Duodenal mucosa (tissue), 2 donors: ENCODE results near the gene RAB15.

Experiments used
- H3K27ac ChIP-seq: one replicate; pipeline ENCODE4 v1.7.0; 2013; ENCODE audit warnings: low read depth, low read length
- H3K27me3 ChIP-seq, 2 donors: one replicate each; pipeline ENCODE4 v1.7.0; 2013; ENCODE audit warnings: low read length in 2 of 2, control low read depth in 1 of 2; ENCODE audit not compliant: insufficient read depth in 2 of 2, control insufficient read depth in 1 of 2
- H3K36me3 ChIP-seq, 2 donors: one replicate each; pipeline ENCODE4 v1.7.0; 2013; ENCODE audit warnings: low read length in 2 of 2, control low read depth in 1 of 2; ENCODE audit not compliant: insufficient read depth in 2 of 2, control insufficient read depth in 1 of 2
- H3K4me1 ChIP-seq, 2 donors: one replicate each; pipeline ENCODE4 v1.7.0; 2013; ENCODE audit warnings: low read length in 2 of 2, control low read depth in 1 of 2; ENCODE audit not compliant: insufficient read depth in 2 of 2, control insufficient read depth in 1 of 2
- H3K4me3 ChIP-seq, 2 donors: one replicate each; pipeline ENCODE4 v1.7.0; 2013; ENCODE audit warnings: low read length in 2 of 2, low read depth in 1 of 2
- H3K9ac ChIP-seq, 2 donors: one replicate each; pipeline ENCODE4 v1.7.0; 2013; ENCODE audit warnings: low read length in 2 of 2, low read depth in 1 of 2
- H3K9me3 ChIP-seq, 2 donors: one replicate each; pipeline ENCODE4 v1.7.0; 2013; ENCODE audit warnings: low read length in 2 of 2, control low read depth in 1 of 2; ENCODE audit not compliant: control insufficient read depth in 1 of 2

The RAB15 gene

DNA sequence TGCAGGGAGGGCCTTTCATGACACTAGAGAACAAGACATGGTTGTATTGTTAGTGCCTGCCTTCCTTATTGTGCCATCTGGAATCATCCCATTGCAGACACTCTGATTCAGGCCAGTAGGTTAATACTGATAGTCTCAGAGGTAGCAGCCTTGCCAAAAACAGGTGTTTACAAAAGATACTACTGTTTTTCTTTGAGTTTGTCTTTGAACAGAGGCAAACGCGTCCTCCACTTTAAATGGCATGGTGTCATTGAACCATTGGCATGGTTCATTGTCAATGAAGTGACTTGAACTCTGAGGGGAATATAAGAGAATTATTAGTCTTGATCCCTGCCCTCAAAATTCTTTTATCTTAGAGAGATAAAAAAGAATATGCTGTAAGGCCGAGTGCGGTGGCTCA lies 18.8 kb upstream of the RAB15 start:
- Histone ChIP-seq H3K4me1 (peaks cover 8 to 14% of the 10 kb centered on the region in 2 donors), H3K36me3 (no peaks in the 10 kb centered on the region), H3K9me3 (no peaks in the 10 kb centered on the region), H3K27me3 (no peaks in the 10 kb centered on the region), H3K27ac (no peak overlapping the region), H3K9ac (no peak overlapping the region), H3K4me3 (no peak overlapping the region)

DNA sequence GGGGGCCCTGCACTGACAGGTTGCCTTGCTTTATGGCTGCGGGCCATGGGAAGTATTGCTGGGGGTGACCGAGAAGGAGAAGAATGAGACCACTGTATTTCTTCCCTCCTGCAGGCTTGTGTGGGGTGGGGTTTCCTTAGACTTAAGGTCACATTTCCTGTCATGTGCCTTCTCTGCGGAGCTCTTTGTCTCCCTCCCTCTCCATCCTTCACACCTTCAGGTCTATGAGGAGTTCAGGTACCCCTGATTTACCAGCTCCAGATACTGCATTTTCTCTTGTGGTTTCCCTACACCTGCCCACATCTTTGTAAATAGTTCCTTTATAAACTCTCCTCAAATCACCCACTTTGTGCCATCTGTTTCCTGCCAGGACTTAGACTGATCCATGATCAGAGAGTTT lies 18.2 kb upstream of the RAB15 start:
- Histone ChIP-seq H3K9ac (no peak overlapping the region), H3K4me3 (no peak overlapping the region), H3K4me1 (peaks cover 9 to 15% of the 10 kb centered on the region in 2 donors), H3K27ac (no peak overlapping the region), H3K9me3 (no peaks in the 10 kb centered on the region), H3K27me3 (no peaks in the 10 kb centered on the region), H3K36me3 (no peaks in the 10 kb centered on the region)

DNA sequence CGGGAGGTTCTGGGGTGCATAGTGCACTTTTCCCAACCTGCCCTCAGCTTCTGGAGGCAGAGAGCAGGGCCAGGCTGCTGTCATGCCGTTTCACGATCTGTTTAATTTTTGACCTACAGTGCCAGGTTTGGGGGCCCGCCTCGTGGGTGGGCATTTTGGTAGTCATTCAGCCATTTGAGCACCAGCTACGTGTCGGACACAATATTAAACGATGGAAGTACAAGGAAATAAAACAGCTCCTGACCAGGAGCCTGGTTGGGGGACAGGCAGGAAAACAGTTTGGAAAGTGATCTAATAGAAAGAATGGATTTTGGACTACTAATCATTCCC lies 15.3 kb upstream of the RAB15 start:
- no peaks in the 10 kb centered on the region for H3K36me3 ChIP-seq
- no peaks in the 10 kb centered on the region for H3K27me3 ChIP-seq
- H3K4me3 ChIP-seq, result peak overlapping the region; percentile 86 to 97
- H3K9me3 ChIP-seq, result no peaks in the 10 kb centered on the region
- peak overlapping the region; percentile 96 to 97 for H3K9ac ChIP-seq
- H3K4me1 ChIP-seq, result peaks cover 13 to 18% of the 10 kb centered on the region in 2 donors
- peak overlapping the region; percentile 80 for H3K27ac ChIP-seq

DNA sequence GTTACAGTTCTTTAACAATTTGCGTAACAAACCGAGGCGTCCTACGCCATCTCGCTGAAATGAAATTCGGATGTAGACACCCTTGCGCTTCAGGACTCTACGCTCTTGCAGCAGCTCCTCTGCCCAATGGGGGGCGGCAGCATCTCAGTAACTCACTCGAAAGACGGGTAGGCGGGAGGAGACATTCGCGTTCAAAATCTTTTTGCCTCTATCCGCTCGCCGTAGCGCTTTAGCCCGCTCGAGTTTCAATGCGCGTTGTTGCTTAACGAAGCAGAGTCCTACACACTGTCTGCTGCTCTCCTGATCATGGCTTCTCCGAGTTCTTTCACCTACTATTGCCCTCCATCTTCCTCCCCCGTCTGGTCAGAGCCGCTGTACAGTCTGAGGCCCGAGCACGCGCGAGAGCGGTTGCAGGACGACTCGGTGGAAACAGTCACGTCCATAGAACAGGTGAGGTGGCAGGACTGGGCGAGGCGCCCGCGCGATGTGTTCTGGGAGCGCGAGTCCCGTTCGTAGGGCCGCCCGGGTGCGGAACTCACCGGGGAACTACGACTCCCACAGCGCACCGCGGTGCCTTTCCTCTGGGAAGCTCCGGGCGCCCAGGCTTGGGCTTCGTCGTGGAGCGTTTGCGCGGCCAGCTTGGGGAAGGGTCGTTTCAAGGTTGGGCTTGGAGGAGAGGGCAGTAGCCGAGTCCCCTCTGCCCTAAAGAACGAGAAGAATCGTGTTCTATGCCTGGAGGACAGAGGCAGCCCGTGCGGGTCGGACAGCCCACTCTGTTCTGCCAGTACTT lies 14.7 kb upstream of the RAB15 start, which contains the start of gene FNTB:
TSS of gene FNTB (plus strand) at position 248 of the 790 bp plus-strand sequence. CDS start at position 307, 59 bp downstream.
- H3K27ac ChIP-seq, result peak within 1 kb of the TSS; percentile 80
- no peaks in the 10 kb centered on the region for H3K36me3 ChIP-seq
- no peaks in the 10 kb centered on the region for H3K9me3 ChIP-seq
- H3K27me3 ChIP-seq, result no peaks in the 10 kb centered on the region
- peak within 1 kb of the TSS; percentile 96 to 97 for H3K9ac ChIP-seq
- H3K4me3 ChIP-seq, result peak within 1 kb of the TSS; percentile 86 to 97
- peaks cover 13 to 18% of the 10 kb centered on the region in 2 donors for H3K4me1 ChIP-seq

DNA sequence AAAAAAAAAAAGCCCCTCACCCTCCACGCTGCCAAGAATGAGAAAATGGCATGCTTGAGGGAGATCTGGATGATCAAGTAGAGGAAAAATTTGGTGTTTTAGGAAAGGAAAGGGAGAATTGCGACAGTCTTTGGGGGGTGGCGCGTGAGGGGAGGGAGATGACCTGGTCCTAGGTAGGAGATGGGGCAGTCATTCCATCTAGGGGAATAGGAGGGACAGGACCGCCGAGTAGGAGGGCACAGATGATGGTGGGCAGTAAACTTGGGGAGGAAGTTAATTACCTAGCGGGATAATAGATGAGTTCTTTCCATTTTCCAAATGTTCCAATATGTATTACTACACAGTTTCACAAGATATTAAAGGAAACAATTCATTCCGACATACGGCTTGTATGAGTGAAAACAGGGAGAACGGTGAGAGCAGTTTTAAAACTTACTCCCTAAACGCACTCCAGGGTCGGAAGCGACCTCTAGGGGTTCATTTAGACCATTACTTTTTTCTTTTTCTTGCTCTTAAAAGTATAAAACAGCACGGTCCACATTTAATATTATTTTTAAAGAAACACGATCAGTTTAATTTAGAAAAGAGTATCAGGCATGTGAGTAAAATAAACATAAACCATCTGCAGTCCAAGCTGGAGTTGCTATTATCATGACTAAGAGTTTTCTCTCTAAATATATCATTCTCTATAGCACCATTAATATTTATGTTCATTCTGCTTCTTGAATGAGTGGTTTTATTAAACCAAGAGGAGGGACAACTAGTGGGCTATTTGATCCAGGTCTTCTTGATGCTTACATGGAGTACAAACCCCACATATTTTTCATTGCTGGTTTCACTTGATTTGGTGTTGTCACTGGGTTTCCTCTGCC lies 11.5 kb upstream of the RAB15 start:
- Histone ChIP-seq H3K9ac (peak overlapping the region in 1 of 2 donors; percentile 50), H3K27ac (no peak overlapping the region), H3K9me3 (no peaks in the 10 kb centered on the region), H3K27me3 (no peaks in the 10 kb centered on the region), H3K4me3 (peak overlapping the region; percentile 53 to 54), H3K4me1 (peaks cover 11 to 18% of the 10 kb centered on the region in 2 donors), H3K36me3 (no peaks in the 10 kb centered on the region)

DNA sequence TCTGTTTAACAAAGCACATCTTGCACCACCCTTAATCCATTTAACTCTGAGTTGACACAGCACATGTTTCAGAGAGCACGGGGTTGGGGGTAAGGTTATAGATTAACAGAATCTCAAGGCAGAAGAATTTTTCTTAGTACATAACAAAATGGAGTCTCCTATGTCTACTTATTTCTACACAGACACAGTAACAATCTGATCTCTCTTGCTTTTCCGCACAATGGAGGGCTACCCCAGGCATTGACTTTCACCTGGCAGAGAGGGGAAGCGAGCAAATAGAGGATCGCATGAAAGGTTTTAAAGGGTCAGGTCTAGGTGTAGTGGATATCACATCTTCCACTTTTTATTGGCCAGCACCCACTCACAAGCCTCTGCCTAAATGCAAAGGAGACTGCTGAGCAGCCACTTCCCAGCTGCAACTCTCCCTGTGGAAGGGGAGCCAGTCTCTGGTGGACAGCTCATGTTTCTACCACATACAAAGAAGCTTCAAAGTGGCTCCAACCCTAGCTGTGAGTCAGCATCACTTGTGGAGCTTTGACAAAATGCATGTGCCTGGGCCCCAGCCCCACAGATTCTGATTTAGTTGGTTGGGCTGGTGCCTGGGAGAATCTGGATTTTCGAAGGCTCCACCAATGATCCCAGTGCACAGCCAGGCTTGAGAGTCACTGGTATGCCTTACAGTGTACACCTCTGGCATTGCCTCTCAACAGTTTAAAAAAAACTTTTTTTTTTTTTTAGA lies 7.4 kb upstream of the RAB15 start:
- no peaks in the 10 kb centered on the region for H3K9me3 ChIP-seq
- no peaks in the 10 kb centered on the region for H3K27me3 ChIP-seq
- H3K27ac ChIP-seq, result no peak overlapping the region
- no peak overlapping the region for H3K9ac ChIP-seq
- H3K4me3 ChIP-seq, result no peak overlapping the region
- no peaks in the 10 kb centered on the region for H3K36me3 ChIP-seq
- H3K4me1 ChIP-seq, result peaks cover 4% of the 10 kb centered on the region in 2 donors

DNA sequence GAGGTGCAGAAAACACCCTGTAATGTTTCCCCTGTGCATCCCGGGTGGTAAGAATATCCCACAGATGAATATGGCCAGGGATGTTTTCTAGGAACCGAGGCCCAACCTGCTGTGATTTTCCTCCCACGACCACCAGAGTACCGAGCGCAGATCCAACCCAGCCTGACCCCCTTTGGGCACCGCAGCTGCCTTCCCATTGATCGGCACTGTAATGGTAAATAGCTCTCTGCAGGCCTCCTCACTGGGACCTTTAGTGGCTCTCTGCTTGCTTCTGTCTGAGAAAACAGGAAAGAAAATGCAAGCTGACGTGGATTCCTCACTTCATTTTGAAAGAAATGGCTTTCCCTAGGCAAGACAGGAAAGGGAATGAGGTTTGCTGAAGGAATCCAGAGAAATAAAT lies 2.4 kb upstream of the RAB15 start:
- Histone ChIP-seq H3K9ac (no peak overlapping the region), H3K9me3 (no peaks in the 10 kb centered on the region), H3K36me3 (no peaks in the 10 kb centered on the region), H3K4me3 (no peak overlapping the region), H3K4me1 (peaks cover 18 to 28% of the 10 kb centered on the region in 2 donors), H3K27ac (no peak overlapping the region), H3K27me3 (no peaks in the 10 kb centered on the region)

DNA sequence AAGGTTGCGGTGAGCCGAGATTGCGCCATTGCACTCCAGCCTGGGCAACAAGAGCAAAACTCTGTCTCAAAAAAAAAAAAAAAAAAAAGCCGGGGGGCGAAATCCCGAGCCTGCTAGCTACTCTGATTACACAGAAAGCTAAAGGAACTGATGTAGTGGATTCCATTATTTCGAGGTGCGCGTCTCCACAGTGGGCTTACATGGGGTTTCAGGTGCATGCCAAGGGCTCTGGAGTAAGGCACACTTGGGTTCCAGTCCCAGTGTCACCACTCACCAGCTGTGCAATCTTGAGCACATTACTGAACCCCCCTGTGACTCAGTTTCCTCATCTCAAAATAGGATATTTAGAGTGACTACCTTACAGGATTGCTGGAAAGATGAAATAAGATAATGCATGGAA lies 1.7 kb upstream of the RAB15 start:
- peaks cover 20 to 29% of the 10 kb centered on the region in 2 donors for H3K4me1 ChIP-seq
- no peaks in the 10 kb centered on the region for H3K9me3 ChIP-seq
- no peak overlapping the region for H3K27ac ChIP-seq
- no peak overlapping the region for H3K4me3 ChIP-seq
- H3K36me3 ChIP-seq, result no peaks in the 10 kb centered on the region
- no peak overlapping the region for H3K9ac ChIP-seq
- no peaks in the 10 kb centered on the region for H3K27me3 ChIP-seq

DNA sequence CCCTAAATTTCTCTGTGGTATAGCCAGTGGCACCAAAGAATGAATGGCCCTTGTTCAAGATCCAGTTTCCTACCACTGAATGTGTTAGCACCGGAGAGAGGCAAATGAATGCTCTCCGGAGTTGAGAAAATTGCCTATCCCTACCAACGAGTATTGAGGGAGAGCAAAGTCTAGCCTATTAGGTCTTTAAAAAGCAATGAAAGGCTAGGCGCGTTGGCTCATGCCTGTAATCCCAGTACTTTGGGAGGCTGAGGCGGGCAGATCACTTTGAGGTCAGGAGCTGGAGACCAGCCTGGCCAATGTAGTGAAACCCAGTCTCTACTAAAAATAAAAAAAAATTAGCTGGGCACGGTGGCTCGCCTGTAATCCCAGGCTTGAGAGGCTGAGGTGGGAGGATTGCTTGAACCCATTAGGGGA lies 898 bp upstream of the RAB15 start:
- Histone ChIP-seq H3K9ac (peak overlapping the region in 1 of 2 donors; percentile 43), H3K9me3 (no peaks in the 10 kb centered on the region), H3K27ac (no peak overlapping the region), H3K4me3 (peak overlapping the region; percentile 51 to 68), H3K36me3 (no peaks in the 10 kb centered on the region), H3K4me1 (peaks cover 20 to 32% of the 10 kb centered on the region in 2 donors), H3K27me3 (no peaks in the 10 kb centered on the region)
